ENCODE data around the gene RBM43. TPM values are rescaled to one million over a fixed set of nuclear protein-coding genes. Genes with fewer than 3 reads are reported as not detected.

The RBM43 gene
- total and polyA plus RNA-seq, 4 donors, result 1.6 to 4.9 (median 2.7) TPM

GRCh38 chr2:151206446-151206968, 55.2 kb downstream of the RBM43 start:
- WGBS, result 86% methylated on average over 4 of the region's 4 CpGs

GRCh38 chr2:151205571-151205970, 56.1 kb downstream of the RBM43 start:
- no peak overlapping the region for H3K27ac ChIP-seq (ENCODE audit: low read depth in 1 of 2, low read length in 2 of 2)

More at GRCh38 chr2:151206446-151206968, 55.2 kb downstream of the RBM43 start:
- no peak for TF ChIP-seq SP1 (IDR thresholded peaks at IDR 0.05)
- TF ChIP-seq HNF4A (conservative IDR thresholded peaks at IDR 0.05), result no peak
- no peak for TF ChIP-seq RXRA (IDR thresholded peaks at IDR 0.05)
- no peak for TF ChIP-seq GABPA (IDR thresholded peaks at IDR 0.05 in 1 of 2, conservative IDR thresholded peaks at IDR 0.05 in 1 of 2)
- no peak for TF ChIP-seq ZBTB33 (IDR thresholded peaks at IDR 0.05)
- H3K27me3 ChIP-seq (ENCODE audit: control insufficient read depth in 4 of 4, insufficient read depth in 4 of 4, low read length in 3 of 4), result no peaks in the 10 kb centered on the region
- DNase-seq (ENCODE audit: low spot score), result no peak
- H3K4me3 ChIP-seq (ENCODE audit: low read depth in 1 of 3, low read length in 3 of 3), result no peak overlapping the region
- H3K9ac ChIP-seq (ENCODE audit: low read depth in 1 of 2, low read length in 2 of 2), result no peak overlapping the region
- no peaks in the 10 kb centered on the region for H3K9me3 ChIP-seq (ENCODE audit: control insufficient read depth in 4 of 4, low read length in 3 of 4)
- H3K4me1 ChIP-seq (ENCODE audit: control insufficient read depth in 4 of 4, insufficient read depth in 4 of 4, low read length in 3 of 4), result no peaks in the 10 kb centered on the region
- no peak overlapping the region for H3K27ac ChIP-seq (ENCODE audit: low read depth in 1 of 2, low read length in 2 of 2)
- H3K36me3 ChIP-seq (ENCODE audit: control insufficient read depth in 4 of 4, insufficient read depth in 3 of 4, low read depth in 1 of 4, low read length in 3 of 4), result no peaks in the 10 kb centered on the region

More at GRCh38 chr2:151205571-151205970, 56.1 kb downstream of the RBM43 start:
- Histone ChIP-seq H3K4me3 (ENCODE audit: low read depth in 1 of 3, low read length in 3 of 3) (no peak overlapping the region), H3K4me1 (ENCODE audit: control insufficient read depth in 4 of 4, insufficient read depth in 4 of 4, low read length in 3 of 4) (no peaks in the 10 kb centered on the region), H3K9me3 (ENCODE audit: control insufficient read depth in 4 of 4, low read length in 3 of 4) (no peaks in the 10 kb centered on the region), H3K9ac (ENCODE audit: low read depth in 1 of 2, low read length in 2 of 2) (no peak overlapping the region), H3K36me3 (ENCODE audit: control insufficient read depth in 4 of 4, insufficient read depth in 3 of 4, low read depth in 1 of 4, low read length in 3 of 4) (no peaks in the 10 kb centered on the region), H3K27me3 (ENCODE audit: control insufficient read depth in 4 of 4, insufficient read depth in 4 of 4, low read length in 3 of 4) (no peaks in the 10 kb centered on the region)
- TF ChIP-seq GABPA (IDR thresholded peaks at IDR 0.05 in 1 of 2, conservative IDR thresholded peaks at IDR 0.05 in 1 of 2) (no peak), JUND (IDR thresholded peaks at IDR 0.05) (no peak), NR2F2 (IDR thresholded peaks at IDR 0.05) (no peak), SP1 (IDR thresholded peaks at IDR 0.05) (no peak), YY1 (IDR thresholded peaks at IDR 0.05) (no peak), TAF1 (conservative IDR thresholded peaks at IDR 0.05) (no peak), ATF3 (IDR thresholded peaks at IDR 0.05) (no peak), HNF4G (IDR thresholded peaks at IDR 0.05) (no peak), ZBTB33 (IDR thresholded peaks at IDR 0.05) (no peak), FOXA1 (IDR thresholded peaks at IDR 0.05) (no peak), RAD21 (IDR thresholded peaks at IDR 0.05) (no peak), CTCF (IDR thresholded peaks at IDR 0.05; ENCODE audit: low read depth, low read length, missing input control) (no peak), EGR1 (IDR thresholded peaks at IDR 0.05; ENCODE audit: low read depth in 2 of 2) (no peak), MAX (IDR thresholded peaks at IDR 0.05) (no peak), FOXA2 (IDR thresholded peaks at IDR 0.05) (no peak)
- no peak for DNase-seq (ENCODE audit: low spot score)
- WGBS, result 84% methylated on average over 3 of the region's 3 CpGs

Measured in liver (tissue), 9 donors.